Activated gamma-delta T cell treated with anti-CD3 and anti-CD28 coated beads, Interleukin-2, amount 50 U/mL, for 16 hours (primary cell): ENCODE measurements around the gene THBS1.

Experiments
- DNase-seq: peaks from one replicate; pipeline ENCODE4 v3.0.0-alpha.2; 2020; ENCODE audit warnings: low read depth

THBS1 gene

GRCh38 chr15:39574427-39574826 is 6.5 kb upstream of the THBS1 start:
- DNase-seq = no peak

- DNase-seq = no peak
These were observed 5.7 kb upstream of the THBS1 start for GRCh38 chr15:39575180-39575579.

GRCh38 chr15:39578851-39579486 is 1.9 kb upstream of the THBS1 start:
- DNase-seq = no peak

- DNase-seq = no peak
These were observed 1.3 kb upstream of the THBS1 start for GRCh38 chr15:39579487-39580116.

- DNase-seq = peak; percentile 85
These were observed 778 bp upstream of the THBS1 start for GRCh38 chr15:39580117-39580484.

GRCh38 chr15:39581242-39581792 is 438 bp downstream of the THBS1 start:
- no peak for DNase-seq

- DNase-seq = no peak
These were observed 960 bp downstream of the THBS1 start for GRCh38 chr15:39581793-39582285.

- DNase-seq = no peak
These were observed 1.6 kb downstream of the THBS1 start for GRCh38 chr15:39582286-39582976.

GRCh38 chr15:39582977-39583595 is 2.2 kb downstream of the THBS1 start:
- DNase-seq = no peak

- no peak for DNase-seq
These were observed 2.9 kb downstream of the THBS1 start for GRCh38 chr15:39583596-39584265.

GRCh38 chr15:39584266-39584659 is 3.4 kb downstream of the THBS1 start:
- no peak for DNase-seq

GRCh38 chr15:39584662-39585388 is 3.9 kb downstream of the THBS1 start:
- DNase-seq = no peak

GRCh38 chr15:39585389-39585841 is 4.5 kb downstream of the THBS1 start:
- no peak for DNase-seq

- no peak for DNase-seq
These were observed 5.0 kb downstream of the THBS1 start for GRCh38 chr15:39585871-39586301.

- DNase-seq = no peak
These were observed 5.7 kb downstream of the THBS1 start for GRCh38 chr15:39586387-39587095.

GRCh38 chr15:39587096-39587721 is 6.3 kb downstream of the THBS1 start:
- DNase-seq = no peak

- DNase-seq = no peak
These were observed 7.1 kb downstream of the THBS1 start for GRCh38 chr15:39587731-39588530.

GRCh38 chr15:39588531-39589192 is 7.8 kb downstream of the THBS1 start:
- no peak for DNase-seq
